ENCODE data around the gene INF2. TPM values are rescaled to one million over a fixed set of nuclear protein-coding genes. Genes with fewer than 3 reads are reported as not detected.
A peak's percentile ranks its signal among the peaks of the same experiment; 100 is the strongest.

INF2 gene
- total and polyA plus RNA-seq, 9 of the 15 experiments (the other 6 are each of a cell fraction or from before 2014, with no cell fraction given) = 0.56 to 31.3 (median 7.8) TPM

GRCh38 chr14:104769324-104770071 is 80.1 kb downstream of the INF2 start:
- no peaks in the 10 kb centered on the region for H3K27me3 ChIP-seq (ENCODE audit: control insufficient read depth in 2 of 2, insufficient read depth in 2 of 2, low read length in 2 of 2)
- H2AFZ ChIP-seq (ENCODE audit: low read depth, low read length) = no peak overlapping the region
- BruUV-seq (replicated peaks) = TSS peak; percentile 64
- ChIA-PET CTCF (ENCODE audit: low intra/inter-chr PET ratio) (interaction anchor here (1.1 to 2.4 kb wide), 2 partner anchors 55 to 57 kb away, joined by 3 to 13 read pairs; no protein-coding TSS in a partner anchor), POLR2A (interaction anchor here (0.6 to 0.8 kb wide), 2 partner anchors 17 to 87 kb away, joined by 3 to 5 read pairs; partner anchors contain the start of gene SIVA1)
- WGBS (ENCODE audit: insufficient coverage, low coverage, missing lambda C conversion rate) = 54% methylated on average over 14 of the region's 18 CpGs
- H3K4me2 ChIP-seq (ENCODE audit: insufficient read depth, low read length) = no peak overlapping the region
- no peaks in the 10 kb centered on the region for H3K9me1 ChIP-seq (ENCODE audit: control insufficient read depth, insufficient read depth, low read length)
- no peak for FAIRE-seq
- intact Hi-C loops (cut with micrococcal nuclease) = loop anchor here (2.0 to 10.0 kb wide), 2 partner anchors 29 to 105 kb away; no protein-coding TSS in a partner anchor
- no peak overlapping the region for H3K4me3 ChIP-seq
- H3K9ac ChIP-seq (ENCODE audit: insufficient read depth in 1 of 2, low read depth in 2 of 2, low read length in 2 of 2) = peak overlapping the region in 1 of 2 experiments; percentile 68; a peak in 1 of 4 replicates
- peaks cover 6% of the 10 kb centered on the region; the same call in 1 of the 2 replicates for H3K9me3 ChIP-seq (replicated peaks; ENCODE audit: control insufficient read depth, insufficient read depth, low read depth, low read length)
- H3K36me3 ChIP-seq (ENCODE audit: control insufficient read depth, insufficient read depth, low read length) = peaks cover 45% of the 10 kb centered on the region; the same call in 1 of the 3 replicates
- peaks cover 6 to 33% of the 10 kb centered on the region in 2 experiments; a peak in 4 of 5 replicates for H3K4me1 ChIP-seq (replicated peaks in 1 of 2; ENCODE audit: control insufficient read depth in 2 of 2, insufficient read depth in 2 of 2, low read length in 2 of 2)
- no peaks in the 10 kb centered on the region for H3K79me2 ChIP-seq (ENCODE audit: control insufficient read depth, insufficient read depth, low read length)
- H3K27ac ChIP-seq (ENCODE audit: extremely low read depth, low read depth, low read length) = peak overlapping the region; percentile 78; the same call in 2 of the 3 replicates
- no peaks in the 10 kb centered on the region for H4K20me1 ChIP-seq (replicated peaks; ENCODE audit: control insufficient read depth, insufficient read depth, low read length)
- DNase-seq (ENCODE audit: extremely low read depth in 1 of 4, low spot score in 3 of 4) = peak in 2 of 4 experiments; percentile 18 to 22
- ATAC-seq = no peak
- in situ Hi-C loops (cut with MboI) = loop anchor here (5.0 kb wide), 1 partner anchor 53 kb away; no protein-coding TSS in a partner anchor
- TF ChIP-seq HDAC1 (IDR thresholded peaks at IDR 0.05) (no peak), TRIM24 (IDR thresholded peaks at IDR 0.05) (no peak), ZNF384 (IDR thresholded peaks at IDR 0.05; ENCODE audit: low read depth, low read length) (no peak), MLX (CRISPR knock-in tag; conservative IDR thresholded peaks at IDR 0.05) (no peak), LEF1 (IDR thresholded peaks at IDR 0.05) (no peak), FOXA3 (CRISPR knock-in tag; conservative IDR thresholded peaks at IDR 0.05 in 1 of 2, IDR thresholded peaks at IDR 0.05 in 1 of 2) (no peak), POU5F1 (IDR thresholded peaks at IDR 0.05; ENCODE audit: borderline replicate concordance, low read depth, low read length, partially characterized antibody) (no peak), KDM1A (IDR thresholded peaks at IDR 0.05) (no peak), SOX6 (IDR thresholded peaks at IDR 0.05) (no peak), ZBTB26 (CRISPR knock-in tag; IDR thresholded peaks at IDR 0.05) (no peak), ZBTB5 (IDR thresholded peaks at IDR 0.05) (no peak), SETDB1 (IDR thresholded peaks at IDR 0.05; ENCODE audit: low read length) (no peak), E2F6 (IDR thresholded peaks at IDR 0.05; ENCODE audit: borderline replicate concordance in 1 of 2, extremely low read depth in 1 of 2, insufficient read depth in 1 of 2, insufficient read length in 1 of 2, low read depth in 1 of 2, low read length in 1 of 2, poor library complexity in 1 of 2, severe bottlenecking in 1 of 2) (no peak), ZNF561 (CRISPR knock-in tag; conservative IDR thresholded peaks at IDR 0.05) (no peak), ZNF324 (CRISPR knock-in tag; IDR thresholded peaks at IDR 0.05) (no peak), ZC3H11A (IDR thresholded peaks at IDR 0.05; ENCODE audit: low read depth, low read length) (no peak)

All from K562 (cell line).